Astrocyte of the spinal cord (primary cell): Measurements from ENCODE around the gene GALNT18.
A peak's percentile ranks its signal among the peaks of the same experiment; 100 is the strongest.

Source experiments
- DNase-seq: peaks from one replicate; pipeline ENCODE4 v3.0.0; 2011; ENCODE audit warnings: low read depth, low spot score
- H3K4me3 ChIP-seq: 2 replicates; pipeline ENCODE4 v1.5.1; 2011; ENCODE audit warnings: low read depth, mild to moderate bottlenecking, low read length, moderate library complexity
- in situ Hi-C: cut with HindIII; loops from 2 replicates; pipeline ENCODE4 v1.10.0; 2017; ENCODE audit warnings: low sequenced_read_pairs
- TF ChIP-seq, protein P1 (sequence below): IDR thresholded peaks from 2 replicates; pipeline ENCODE4 v1.5.1; 2012; ENCODE audit warnings: low read depth, mild to moderate bottlenecking, low read length, inconsistent platforms

GALNT18 gene

DNA sequence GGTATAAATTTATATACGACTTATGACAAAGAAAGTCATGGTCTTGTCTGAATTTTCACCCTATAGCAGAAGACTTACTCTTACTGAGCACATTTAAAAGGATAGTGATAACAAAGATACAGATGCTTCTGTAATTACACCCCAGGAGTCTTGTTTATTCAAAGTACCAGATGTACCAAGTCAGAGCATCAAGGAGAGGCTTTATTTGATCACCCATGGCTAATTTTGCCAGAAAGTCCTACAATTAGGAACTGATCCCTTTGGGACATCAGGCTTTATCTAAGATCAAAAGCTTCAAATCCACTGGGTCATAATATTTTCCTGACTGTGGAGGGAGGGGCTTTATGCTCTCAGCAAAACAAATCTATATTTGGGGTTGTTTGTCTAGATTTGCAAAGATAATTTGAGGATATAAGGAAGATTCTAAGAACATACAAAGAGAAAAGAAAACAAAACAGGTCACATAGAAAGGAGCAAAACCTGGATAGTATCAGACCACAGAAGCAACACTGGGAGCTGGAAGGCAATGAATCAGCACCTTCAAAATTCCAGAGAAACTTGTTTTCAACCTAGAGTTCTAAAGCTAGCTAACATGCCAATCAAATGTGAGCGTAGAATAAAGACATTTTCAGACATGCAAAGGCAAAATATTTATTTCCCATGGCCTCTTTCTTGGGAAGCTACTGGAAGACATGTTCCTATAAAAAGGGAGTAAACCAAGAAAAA lies 143.9 kb downstream of the GALNT18 start:
- TF ChIP-seq, protein P1, sequence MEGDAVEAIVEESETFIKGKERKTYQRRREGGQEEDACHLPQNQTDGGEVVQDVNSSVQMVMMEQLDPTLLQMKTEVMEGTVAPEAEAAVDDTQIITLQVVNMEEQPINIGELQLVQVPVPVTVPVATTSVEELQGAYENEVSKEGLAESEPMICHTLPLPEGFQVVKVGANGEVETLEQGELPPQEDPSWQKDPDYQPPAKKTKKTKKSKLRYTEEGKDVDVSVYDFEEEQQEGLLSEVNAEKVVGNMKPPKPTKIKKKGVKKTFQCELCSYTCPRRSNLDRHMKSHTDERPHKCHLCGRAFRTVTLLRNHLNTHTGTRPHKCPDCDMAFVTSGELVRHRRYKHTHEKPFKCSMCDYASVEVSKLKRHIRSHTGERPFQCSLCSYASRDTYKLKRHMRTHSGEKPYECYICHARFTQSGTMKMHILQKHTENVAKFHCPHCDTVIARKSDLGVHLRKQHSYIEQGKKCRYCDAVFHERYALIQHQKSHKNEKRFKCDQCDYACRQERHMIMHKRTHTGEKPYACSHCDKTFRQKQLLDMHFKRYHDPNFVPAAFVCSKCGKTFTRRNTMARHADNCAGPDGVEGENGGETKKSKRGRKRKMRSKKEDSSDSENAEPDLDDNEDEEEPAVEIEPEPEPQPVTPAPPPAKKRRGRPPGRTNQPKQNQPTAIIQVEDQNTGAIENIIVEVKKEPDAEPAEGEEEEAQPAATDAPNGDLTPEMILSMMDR: no peak
- no peak for DNase-seq
- no peak overlapping the region for H3K4me3 ChIP-seq
- in situ Hi-C loops: no loop called here

GRCh38 chr11:11476971-11477645 lies 144.7 kb downstream of the GALNT18 start:
- in situ Hi-C loops: no loop called here
- no peak overlapping the region for H3K4me3 ChIP-seq
- TF ChIP-seq, protein P1: no peak
- no peak for DNase-seq

DNA sequence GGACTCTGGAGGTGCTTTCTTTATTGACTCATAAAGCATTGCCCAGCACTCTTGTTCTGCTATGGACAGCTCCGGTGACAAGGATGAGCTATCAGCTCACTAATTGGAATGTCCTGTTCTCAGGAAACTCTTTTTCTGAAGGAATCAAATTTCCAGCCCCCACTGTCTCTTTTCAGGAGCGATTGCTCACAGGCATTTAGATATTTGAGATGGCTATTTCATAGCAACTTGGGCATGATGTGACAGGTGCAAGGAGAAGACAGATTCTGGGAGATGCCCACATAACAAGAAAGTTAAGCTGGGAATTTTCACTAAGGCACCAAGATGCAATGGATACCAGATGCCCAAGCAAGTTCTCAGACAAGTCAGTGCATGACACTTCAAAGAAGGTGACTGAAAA lies 145.3 kb downstream of the GALNT18 start:
- no peak for DNase-seq
- TF ChIP-seq, protein P1: no peak
- H3K4me3 ChIP-seq: no peak overlapping the region
- in situ Hi-C loops: no loop called here

GRCh38 chr11:11472106-11472505 lies 149.7 kb downstream of the GALNT18 start:
- TF ChIP-seq, protein P1: no peak
- in situ Hi-C loops: no loop called here
- no peak overlapping the region for H3K4me3 ChIP-seq
- no peak for DNase-seq

- TF ChIP-seq, protein P1: no peak
- DNase-seq: no peak
- in situ Hi-C loops: no loop called here
- H3K4me3 ChIP-seq: no peak overlapping the region
These were observed 150.6 kb downstream of the GALNT18 start for GRCh38 chr11:11471201-11471600.

- H3K4me3 ChIP-seq: no peak overlapping the region
- TF ChIP-seq, protein P1: no peak
- in situ Hi-C loops: no loop called here
- peak; percentile 11 for DNase-seq
These were observed 152.9 kb downstream of the GALNT18 start for GRCh38 chr11:11468954-11469353.
